Measurements from ENCODE around the gene TM7SF3.

Gene TM7SF3

DNA sequence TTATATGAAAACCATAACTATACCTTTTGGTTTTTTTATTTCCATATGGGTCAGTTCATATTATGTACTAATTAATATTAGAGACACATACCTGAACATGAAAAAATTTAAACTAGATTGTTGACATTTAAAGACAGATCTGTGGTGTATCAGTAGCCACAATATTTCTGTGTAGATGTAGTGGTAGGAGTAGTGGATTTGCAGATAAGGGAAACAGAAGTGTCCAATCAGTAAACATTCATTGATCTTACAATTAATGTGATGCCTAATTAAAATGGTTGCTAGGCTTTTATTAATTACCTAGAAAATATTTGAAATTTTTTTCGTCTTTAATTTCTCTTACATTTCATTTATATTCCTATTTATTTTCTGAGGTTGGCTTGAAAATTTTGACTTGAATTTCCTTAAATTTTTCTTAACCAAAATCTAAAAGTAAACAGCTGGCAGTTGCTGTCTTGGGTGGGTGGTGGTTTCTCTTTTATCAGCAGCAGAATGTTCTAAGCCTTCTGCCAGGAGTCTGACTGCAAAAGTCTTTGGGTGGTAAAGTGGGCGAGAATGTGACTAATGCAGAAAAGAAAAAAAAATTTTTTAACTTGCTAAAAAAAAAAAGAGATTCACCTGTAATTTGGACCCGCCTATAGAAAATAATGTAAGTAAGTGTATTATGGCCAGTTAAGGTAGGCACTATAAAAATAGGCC is 73.5 kb downstream of the TM7SF3 start:
- Histone ChIP-seq H3K9ac (no peak overlapping the region; the same call in 1 of the 2 replicates), H3K4me2 (peak overlapping the region; percentile 94), H3K27ac (peak overlapping the region; percentile 71; the same call in 1 of the 2 replicates), H3K4me3 (IDR thresholded peaks at IDR 0.05; ENCODE audit: insufficient read depth, low read depth, low read length) (no peak overlapping the region), H2AFZ (ENCODE audit: low read depth) (no peak overlapping the region), H3K27me3 (ENCODE audit: insufficient read depth, low read depth) (no peaks in the 10 kb centered on the region), H3K4me1 (ENCODE audit: low read depth, poor library complexity, severe bottlenecking) (peaks cover 58% of the 10 kb centered on the region), H4K20me1 (ENCODE audit: insufficient read depth) (no peaks in the 10 kb centered on the region; the same call in 1 of the 2 replicates), H3K36me3 (ENCODE audit: insufficient read depth) (no peaks in the 10 kb centered on the region), H3K79me2 (ENCODE audit: insufficient read depth, low read depth) (peaks cover 94% of the 10 kb centered on the region)
- TF ChIP-seq, protein P1, sequence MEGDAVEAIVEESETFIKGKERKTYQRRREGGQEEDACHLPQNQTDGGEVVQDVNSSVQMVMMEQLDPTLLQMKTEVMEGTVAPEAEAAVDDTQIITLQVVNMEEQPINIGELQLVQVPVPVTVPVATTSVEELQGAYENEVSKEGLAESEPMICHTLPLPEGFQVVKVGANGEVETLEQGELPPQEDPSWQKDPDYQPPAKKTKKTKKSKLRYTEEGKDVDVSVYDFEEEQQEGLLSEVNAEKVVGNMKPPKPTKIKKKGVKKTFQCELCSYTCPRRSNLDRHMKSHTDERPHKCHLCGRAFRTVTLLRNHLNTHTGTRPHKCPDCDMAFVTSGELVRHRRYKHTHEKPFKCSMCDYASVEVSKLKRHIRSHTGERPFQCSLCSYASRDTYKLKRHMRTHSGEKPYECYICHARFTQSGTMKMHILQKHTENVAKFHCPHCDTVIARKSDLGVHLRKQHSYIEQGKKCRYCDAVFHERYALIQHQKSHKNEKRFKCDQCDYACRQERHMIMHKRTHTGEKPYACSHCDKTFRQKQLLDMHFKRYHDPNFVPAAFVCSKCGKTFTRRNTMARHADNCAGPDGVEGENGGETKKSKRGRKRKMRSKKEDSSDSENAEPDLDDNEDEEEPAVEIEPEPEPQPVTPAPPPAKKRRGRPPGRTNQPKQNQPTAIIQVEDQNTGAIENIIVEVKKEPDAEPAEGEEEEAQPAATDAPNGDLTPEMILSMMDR (conservative IDR thresholded peaks at IDR 0.05; ENCODE audit: low read depth, low read length): no peak

DNA sequence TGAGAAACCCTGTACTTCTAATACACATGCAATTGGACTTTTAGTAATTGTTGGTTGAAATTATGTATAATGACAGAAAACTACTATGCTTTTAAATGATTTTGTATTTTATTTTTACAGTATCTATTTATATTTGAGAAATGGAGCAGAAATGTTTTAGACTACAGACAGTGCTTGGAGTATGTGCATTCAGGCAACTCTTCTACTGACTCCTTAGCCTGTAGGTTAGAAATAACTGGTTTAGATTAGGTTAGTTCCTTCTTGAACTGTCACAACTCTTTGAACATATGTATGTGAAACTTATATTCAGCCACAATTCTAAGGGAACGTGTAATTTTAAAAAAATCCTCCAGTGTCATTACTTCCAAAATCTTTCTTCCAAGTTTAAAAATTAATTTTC is 74.2 kb downstream of the TM7SF3 start:
- Histone ChIP-seq H3K27ac (peak overlapping the region; percentile 71; the same call in 1 of the 2 replicates), H3K9ac (peak overlapping the region; percentile 86; the same call in 1 of the 2 replicates), H3K4me2 (peak overlapping the region; percentile 94), H3K4me3 (IDR thresholded peaks at IDR 0.05; ENCODE audit: insufficient read depth, low read depth, low read length) (no peak overlapping the region), H2AFZ (ENCODE audit: low read depth) (no peak overlapping the region), H3K4me1 (ENCODE audit: low read depth, poor library complexity, severe bottlenecking) (peaks cover 62% of the 10 kb centered on the region), H3K36me3 (ENCODE audit: insufficient read depth) (no peaks in the 10 kb centered on the region), H3K27me3 (ENCODE audit: insufficient read depth, low read depth) (no peaks in the 10 kb centered on the region), H3K79me2 (ENCODE audit: insufficient read depth, low read depth) (peaks cover 94% of the 10 kb centered on the region), H4K20me1 (ENCODE audit: insufficient read depth) (no peaks in the 10 kb centered on the region; the same call in 1 of the 2 replicates)
- TF ChIP-seq, protein P1 (conservative IDR thresholded peaks at IDR 0.05; ENCODE audit: low read depth, low read length): no peak

DNA sequence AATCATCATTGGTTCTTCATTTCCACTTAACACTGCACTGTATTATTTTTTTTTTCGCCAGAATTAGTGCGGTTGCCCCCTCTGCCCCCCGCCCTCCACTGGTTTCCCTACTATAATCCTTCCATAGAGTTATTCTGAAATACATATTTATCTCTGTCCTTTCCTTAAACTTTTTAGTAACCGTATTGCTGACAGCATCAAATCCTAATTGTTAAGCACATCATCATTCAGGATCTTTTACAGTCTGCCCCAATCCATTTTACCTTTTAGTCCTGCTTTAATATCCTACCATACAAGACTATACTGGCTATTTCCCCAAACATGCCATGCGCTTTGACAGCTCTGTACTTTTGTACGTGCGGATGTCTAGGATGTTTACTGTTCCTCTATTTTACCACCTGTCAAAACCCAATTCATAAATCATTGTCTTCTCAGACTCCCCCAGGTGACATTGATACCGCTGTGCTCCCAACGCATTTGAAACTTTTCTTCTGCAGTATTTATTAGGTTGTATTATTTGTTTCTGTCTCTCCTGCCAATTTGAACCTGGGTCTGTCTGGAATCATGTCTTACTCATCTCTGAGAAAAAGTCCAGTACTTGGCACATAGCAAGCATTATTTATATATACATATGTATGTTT is 74.9 kb downstream of the TM7SF3 start:
- H3K79me2 ChIP-seq (ENCODE audit: insufficient read depth, low read depth): peaks cover 94% of the 10 kb centered on the region

DNA sequence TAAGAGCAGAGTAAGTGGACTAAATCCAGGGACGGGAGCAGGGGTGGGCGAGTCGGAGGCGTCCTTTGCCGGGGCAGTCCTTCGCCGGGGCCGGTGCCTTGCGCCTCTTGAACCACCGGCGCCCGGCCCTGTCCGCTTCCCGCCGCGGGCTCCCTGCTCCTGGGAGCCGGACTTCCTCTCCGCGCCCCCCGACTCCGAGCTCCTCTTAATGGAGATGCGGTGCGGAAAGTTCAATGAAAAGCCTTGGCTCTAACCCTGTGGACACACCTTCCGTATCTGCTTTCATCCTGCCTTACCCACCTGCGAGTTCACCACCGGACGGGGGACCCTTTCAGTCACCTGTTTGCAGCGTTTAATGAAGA is 75.5 kb downstream of the TM7SF3 start:
- H3K4me3 ChIP-seq (IDR thresholded peaks at IDR 0.05; ENCODE audit: insufficient read depth, low read depth, low read length): no peak overlapping the region
- H3K36me3 ChIP-seq (ENCODE audit: insufficient read depth): no peaks in the 10 kb centered on the region
- H2AFZ ChIP-seq (ENCODE audit: low read depth): peak overlapping the region; percentile 84
- peak overlapping the region; percentile 86; the same call in 1 of the 2 replicates for H3K9ac ChIP-seq
- H3K27me3 ChIP-seq (ENCODE audit: insufficient read depth, low read depth): no peaks in the 10 kb centered on the region
- H3K79me2 ChIP-seq (ENCODE audit: insufficient read depth, low read depth): peaks cover 93% of the 10 kb centered on the region
- H3K27ac ChIP-seq: peak overlapping the region; percentile 71
- H3K4me2 ChIP-seq: peak overlapping the region; percentile 94
- TF ChIP-seq, protein P1 (conservative IDR thresholded peaks at IDR 0.05; ENCODE audit: low read depth, low read length): no peak
- H3K4me1 ChIP-seq (ENCODE audit: low read depth, poor library complexity, severe bottlenecking): peaks cover 53% of the 10 kb centered on the region
- H4K20me1 ChIP-seq (ENCODE audit: insufficient read depth): no peaks in the 10 kb centered on the region; the same call in 1 of the 2 replicates

More for the DNA sequence above, 74.9 kb downstream of the TM7SF3 start:
- H3K9ac ChIP-seq: peak overlapping the region; percentile 86; the same call in 1 of the 2 replicates
- peak overlapping the region; percentile 84; the same call in 1 of the 2 replicates for H2AFZ ChIP-seq (ENCODE audit: low read depth)
- no peaks in the 10 kb centered on the region for H3K27me3 ChIP-seq (ENCODE audit: insufficient read depth, low read depth)
- peak overlapping the region; percentile 94 for H3K4me2 ChIP-seq
- H3K4me1 ChIP-seq (ENCODE audit: low read depth, poor library complexity, severe bottlenecking): peaks cover 56% of the 10 kb centered on the region
- H3K27ac ChIP-seq: peak overlapping the region; percentile 71; the same call in 1 of the 2 replicates
- TF ChIP-seq, protein P1 (conservative IDR thresholded peaks at IDR 0.05; ENCODE audit: low read depth, low read length): no peak
- no peaks in the 10 kb centered on the region for H3K36me3 ChIP-seq (ENCODE audit: insufficient read depth)
- H4K20me1 ChIP-seq (ENCODE audit: insufficient read depth): no peaks in the 10 kb centered on the region; the same call in 1 of the 2 replicates
- H3K4me3 ChIP-seq (IDR thresholded peaks at IDR 0.05; ENCODE audit: insufficient read depth, low read depth, low read length): no peak overlapping the region
